Ascending aorta (tissue), 2 donors: ENCODE results near the gene RAD51D. TPM values are rescaled to one million over a fixed set of nuclear protein-coding genes. Genes with fewer than 3 reads are reported as not detected.

Experiments
- DNase-seq, 2 donors: peaks; one replicate each; pipeline ENCODE4 v3.0.0-alpha.2; 2019; ENCODE audit warnings: low spot score in 2 of 2
- H3K27ac ChIP-seq, 2 donors: fragments of 200-600 bp; sonication (generic); one replicate each; pipeline ENCODE4 v1.5.1; 2016 to 2017; ENCODE audit warnings: mild to moderate bottlenecking in 1 of 2
- H3K27me3 ChIP-seq: fragments of 200-600 bp; sonication (generic); one replicate; pipeline ENCODE4 v1.5.1; 2017
- H3K36me3 ChIP-seq, 2 donors: fragments of 200-600 bp; sonication (generic); one replicate each; pipeline ENCODE4 v1.5.1; 2016
- H3K4me1 ChIP-seq, 2 donors: fragments of 200-600 bp; sonication (generic); one replicate each; pipeline ENCODE4 v1.5.1; 2016 to 2017; ENCODE audit warnings: mild to moderate bottlenecking in 1 of 2
- H3K4me3 ChIP-seq, 2 donors: fragments of 200-600 bp; sonication (generic); one replicate each; pipeline ENCODE4 v1.5.1; 2016 to 2017; ENCODE audit warnings: mild to moderate bottlenecking in 1 of 2
- H3K9me3 ChIP-seq, 2 donors: fragments of 200-600 bp; sonication (generic); one replicate each; pipeline ENCODE4 v1.5.1; 2016
- CTCF ChIP-seq, 3 experiments: fragments of 200-600 bp in 2 of 3; fragments of 450-650 bp in 1 of 3; sonication (generic) in 2 of 3; IDR thresholded peaks; one replicate each; pipeline ENCODE4 v1.5.1; 2016 to 2019; ENCODE audit warnings: antibody characterized with exemption in 3 of 3, mild to moderate bottlenecking in 1 of 3, moderate library complexity in 1 of 3
- intact Hi-C: fragments of 100-400 bp; cut with DNase I; formaldehyde crosslinking; loops from one replicate; pipeline ENCODE4 v1.15.1; 2023
- total RNA-seq: library from RNA; depleted of rRNA; stranded (reverse); fragments of >200 nt; gene quantifications from one replicate; pipeline ENCODE4 v1.1.0, GENCODE V29; 2016

Gene RAD51D
- total RNA-seq: 3.7 TPM

- TF ChIP-seq CTCF (IDR thresholded peaks at IDR 0.05): peak; percentile 77 to 97 (median 82)
- DNase-seq: peak in 1 of 2 donors; percentile 85
- H3K4me1 ChIP-seq: peaks cover 4 to 17% of the 10 kb centered on the region in 2 donors
- no peaks in the 10 kb centered on the region for H3K27me3 ChIP-seq
- no peaks in the 10 kb centered on the region for H3K36me3 ChIP-seq
- peak within 1 kb of the TSS; percentile 84 to 91 for H3K4me3 ChIP-seq
- no peaks in the 10 kb centered on the region for H3K9me3 ChIP-seq
- intact Hi-C loops: loop anchor here (1.0 to 2.0 kb wide), 4 partner anchors 30 to 699 kb away; partner anchors contain the start of genes CCT6B and ZNF830
- peak within 1 kb of the TSS; percentile 75 to 81 for H3K27ac ChIP-seq
These were observed at the start of gene RAD51D for GRCh38 chr17:35119370-35120165. RAD51D (minus strand) TSS chr17:35119860; CDS start chr17:35119613, 247 bp downstream.

- Histone ChIP-seq H3K4me1 (no peaks in the 10 kb centered on the region), H3K27ac (no peak overlapping the region), H3K9me3 (no peaks in the 10 kb centered on the region), H3K4me3 (no peak overlapping the region), H3K27me3 (no peaks in the 10 kb centered on the region), H3K36me3 (no peaks in the 10 kb centered on the region)
- DNase-seq: peak in 1 of 2 donors; percentile 18
- no peak for TF ChIP-seq CTCF (IDR thresholded peaks at IDR 0.05)
- intact Hi-C loops: no loop called here
These were observed 48.0 kb upstream of the RAD51D start for GRCh38 chr17:35167666-35168065.

- H3K4me1 ChIP-seq: no peaks in the 10 kb centered on the region
- H3K27me3 ChIP-seq: no peaks in the 10 kb centered on the region
- no peaks in the 10 kb centered on the region for H3K9me3 ChIP-seq
- H3K27ac ChIP-seq: no peak overlapping the region
- H3K4me3 ChIP-seq: no peak overlapping the region
- peak in 1 of 2 donors; percentile 34 for DNase-seq
- intact Hi-C loops: no loop called here
- no peaks in the 10 kb centered on the region for H3K36me3 ChIP-seq
- no peak for TF ChIP-seq CTCF (IDR thresholded peaks at IDR 0.05)
These were observed 47.4 kb upstream of the RAD51D start for GRCh38 chr17:35167046-35167445.

- H3K27ac ChIP-seq: no peak overlapping the region
- TF ChIP-seq CTCF (IDR thresholded peaks at IDR 0.05): no peak
- intact Hi-C loops: no loop called here
- H3K4me3 ChIP-seq: no peak overlapping the region
- DNase-seq: peak in 1 of 2 donors; percentile 41
- no peaks in the 10 kb centered on the region for H3K36me3 ChIP-seq
- H3K4me1 ChIP-seq: no peaks in the 10 kb centered on the region
- H3K27me3 ChIP-seq: no peaks in the 10 kb centered on the region
- H3K9me3 ChIP-seq: no peaks in the 10 kb centered on the region
These were observed 46.9 kb upstream of the RAD51D start for GRCh38 chr17:35166526-35166925.

- no peaks in the 10 kb centered on the region for H3K36me3 ChIP-seq
- intact Hi-C loops: no loop called here
- H3K27ac ChIP-seq: no peak overlapping the region
- H3K9me3 ChIP-seq: no peaks in the 10 kb centered on the region
- H3K4me3 ChIP-seq: no peak overlapping the region
- DNase-seq: no peak
- no peaks in the 10 kb centered on the region for H3K4me1 ChIP-seq
- no peak for TF ChIP-seq CTCF (IDR thresholded peaks at IDR 0.05)
- H3K27me3 ChIP-seq: no peaks in the 10 kb centered on the region
These were observed 45.1 kb upstream of the RAD51D start for GRCh38 chr17:35164716-35165115.
